Amniotic stem cell (primary cell): Measurements from ENCODE around the gene DNM3.
"Not testable (repeated sequence)": the region's sequence is repeated elsewhere in the genome, so short reads cannot be mapped to it uniquely, and the experiment has no call there.

Source experiments
- DNase-seq: peaks from one replicate; lab custom pipeline; 2025; lab: John Stamatoyannopoulos, UW

Gene DNM3

GRCh38 chr1:171841050-171841910, at the start of gene DNM3:
DNM3 (plus strand) TSS chr1:171841498; CDS start chr1:171841657, 159 bp downstream.
- peak; percentile 68 for DNase-seq

- no peak for DNase-seq
Observed at GRCh38 chr1:171792656-171793369, 48.5 kb upstream of the DNM3 start.

DNA sequence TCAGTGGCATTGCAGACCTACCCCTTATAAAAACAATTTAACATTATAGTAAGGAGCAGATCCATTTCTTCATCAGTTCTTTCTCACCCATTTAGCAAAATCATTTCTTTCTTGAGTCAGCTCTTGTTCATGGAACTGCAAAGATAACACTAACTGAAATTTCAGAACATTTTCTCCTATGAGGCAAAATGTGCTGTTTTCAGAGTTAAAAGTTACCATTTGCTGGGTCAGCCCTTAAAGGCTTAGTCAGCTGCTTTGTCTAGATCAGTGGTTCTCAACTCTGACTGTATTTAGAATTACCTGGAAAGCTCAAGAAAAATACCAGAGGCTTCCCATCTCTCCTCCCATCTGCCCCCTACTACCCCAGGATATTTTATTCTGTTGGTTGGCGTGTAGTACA, 47.7 kb upstream of the DNM3 start:
- DNase-seq, result no peak

DNA sequence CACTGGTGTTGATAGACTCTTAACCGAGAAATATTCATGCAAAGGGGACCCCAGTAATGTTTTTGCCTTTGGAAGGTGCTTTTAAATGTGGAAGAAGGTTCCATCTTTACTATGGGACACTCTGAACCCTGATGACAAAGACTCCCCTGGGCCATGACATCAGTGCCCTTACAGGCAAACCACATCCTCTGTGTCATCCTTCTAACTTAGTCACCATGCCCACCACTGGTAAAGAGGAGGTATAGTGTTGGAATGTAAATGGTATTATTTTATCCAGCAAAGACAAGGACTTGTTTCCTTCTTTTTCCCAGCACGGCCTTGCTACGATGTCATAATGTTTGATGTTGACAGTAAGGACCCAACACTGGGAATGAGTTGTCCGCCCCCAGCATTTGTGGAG, 47.2 kb upstream of the DNM3 start:
- peak; percentile 15 for DNase-seq

DNA sequence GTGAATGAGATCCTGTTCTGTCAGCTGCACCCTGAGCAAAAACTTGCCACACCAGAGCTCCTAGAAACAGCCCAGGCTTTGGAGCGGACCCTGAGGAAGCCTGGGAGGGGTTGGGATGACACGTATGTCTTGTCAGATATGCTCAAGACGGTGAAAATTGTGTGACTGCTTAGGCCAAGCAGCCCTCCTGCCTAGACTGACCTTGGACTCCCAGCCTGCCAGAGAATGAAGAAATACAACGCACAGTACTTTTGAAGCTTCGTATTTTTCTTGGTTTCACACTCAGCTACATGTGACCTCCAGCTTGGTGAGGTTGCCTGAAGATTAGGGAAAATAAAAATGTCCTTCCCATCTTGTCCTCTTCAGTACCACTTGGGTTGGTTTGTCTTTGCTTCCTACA, 44.7 kb upstream of the DNM3 start:
- DNase-seq, result no peak

DNA sequence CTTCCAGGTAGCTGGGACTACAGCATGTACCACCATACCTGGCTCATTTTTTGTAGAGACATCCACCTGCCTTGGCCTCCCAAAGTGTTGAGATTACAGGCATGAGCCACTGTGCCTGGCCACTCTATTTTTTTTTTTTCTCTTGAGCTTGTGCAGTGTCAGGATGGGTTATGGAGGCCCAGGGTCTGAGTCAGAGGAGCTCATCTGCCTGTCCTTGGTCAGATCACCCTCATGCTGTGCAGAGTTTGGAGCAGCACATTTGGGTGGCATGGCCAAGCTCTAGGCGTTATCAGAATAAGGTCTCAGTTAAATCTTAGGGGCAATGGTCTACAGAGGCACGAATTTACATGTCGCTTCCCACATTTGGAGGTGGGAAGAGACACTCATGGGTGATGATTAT, 43.0 kb upstream of the DNM3 start:
- DNase-seq, result no peak

GRCh38 chr1:171798765-171799164, 42.5 kb upstream of the DNM3 start:
- no peak for DNase-seq

GRCh38 chr1:171799166-171799565, 42.1 kb upstream of the DNM3 start:
- DNase-seq, result no peak

- not testable (repeated sequence) for DNase-seq
Observed at GRCh38 chr1:171799698-171800097, 41.6 kb upstream of the DNM3 start.

DNA sequence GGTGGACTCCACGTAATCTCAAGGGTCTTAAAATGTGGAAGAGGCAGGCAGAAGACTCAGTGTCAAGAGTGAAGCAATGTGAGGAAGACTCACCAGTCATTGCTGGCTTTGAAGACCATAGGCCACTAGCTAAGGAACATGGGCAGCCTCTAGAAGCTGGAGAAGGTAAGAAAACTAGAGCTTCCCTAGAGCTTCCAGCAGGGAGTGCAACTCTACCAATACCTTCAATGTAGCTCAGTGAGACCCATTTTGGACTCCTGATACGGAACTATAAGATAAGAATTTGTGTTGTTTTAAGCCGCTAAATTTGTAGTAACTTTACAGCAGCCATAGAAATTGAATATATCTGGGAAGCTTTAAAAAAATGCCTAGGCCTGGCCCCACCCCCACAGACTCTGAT, 41.0 kb upstream of the DNM3 start:
- no peak for DNase-seq

GRCh38 chr1:171800851-171801250, 40.4 kb upstream of the DNM3 start:
- DNase-seq, result no peak

GRCh38 chr1:171801487-171801891, 39.8 kb upstream of the DNM3 start:
- no peak for DNase-seq

DNA sequence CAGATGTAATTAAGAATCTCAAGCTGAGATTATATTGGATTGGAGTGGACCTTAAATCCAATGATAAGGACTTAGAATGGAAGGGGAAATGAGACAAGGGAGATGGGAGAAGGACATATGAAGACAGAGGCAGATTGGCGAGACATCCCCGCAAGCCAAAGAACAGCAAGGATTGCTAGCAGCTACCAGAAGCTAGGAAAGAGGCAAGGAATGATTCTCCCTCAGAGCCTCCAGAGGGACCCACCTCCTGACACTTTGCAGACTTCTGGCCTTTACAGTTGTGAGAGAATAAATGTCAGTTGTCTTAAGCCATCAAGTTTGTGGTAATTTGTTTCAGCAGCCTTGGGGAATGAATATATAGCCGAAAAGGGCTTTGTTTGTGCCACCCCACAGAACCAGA, 39.1 kb upstream of the DNM3 start:
- DNase-seq, result no peak

DNA sequence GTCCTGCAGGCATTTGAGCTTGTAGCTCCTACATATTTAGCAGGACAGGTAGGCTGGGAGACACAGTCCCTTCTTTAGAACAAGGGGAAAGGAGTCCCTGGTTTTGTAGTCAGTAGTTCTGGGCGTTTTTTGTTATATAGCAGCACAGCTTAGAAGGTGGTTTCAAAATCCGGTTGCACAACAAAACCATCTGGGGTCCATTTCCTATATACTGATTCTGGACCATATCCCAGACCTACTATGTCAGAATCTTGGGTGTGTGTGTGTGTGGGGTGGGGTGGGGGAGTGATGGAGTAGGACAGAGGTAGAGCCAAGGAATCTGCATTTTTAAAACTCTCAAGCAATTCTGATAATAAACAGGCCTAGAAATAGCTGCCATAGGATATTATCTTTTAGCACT, 38.3 kb upstream of the DNM3 start:
- DNase-seq, result no peak

GRCh38 chr1:171803461-171804022, 37.8 kb upstream of the DNM3 start:
- no peak for DNase-seq

GRCh38 chr1:171805395-171806115, 35.7 kb upstream of the DNM3 start:
- DNase-seq, result no peak

DNA sequence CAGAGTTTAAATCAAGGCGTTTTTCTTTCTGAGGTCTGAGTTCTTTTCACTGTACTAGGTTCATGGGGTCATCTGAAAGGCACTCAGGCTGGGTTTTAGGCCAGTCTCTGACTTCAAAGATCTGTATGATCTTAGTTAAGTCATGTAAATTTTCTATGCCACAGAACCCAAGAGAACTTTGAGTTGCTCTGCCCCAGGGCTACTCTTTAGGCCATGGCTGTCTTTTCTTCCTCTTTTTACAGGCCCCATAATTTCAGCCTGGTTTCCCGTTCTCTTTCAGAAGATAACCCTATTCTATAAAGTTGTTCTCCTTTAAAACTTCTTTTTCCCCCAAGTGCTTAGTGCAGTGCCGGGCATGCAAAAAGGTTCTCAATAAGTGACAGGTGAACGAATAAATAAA, 33.7 kb upstream of the DNM3 start:
- DNase-seq, result no peak

DNA sequence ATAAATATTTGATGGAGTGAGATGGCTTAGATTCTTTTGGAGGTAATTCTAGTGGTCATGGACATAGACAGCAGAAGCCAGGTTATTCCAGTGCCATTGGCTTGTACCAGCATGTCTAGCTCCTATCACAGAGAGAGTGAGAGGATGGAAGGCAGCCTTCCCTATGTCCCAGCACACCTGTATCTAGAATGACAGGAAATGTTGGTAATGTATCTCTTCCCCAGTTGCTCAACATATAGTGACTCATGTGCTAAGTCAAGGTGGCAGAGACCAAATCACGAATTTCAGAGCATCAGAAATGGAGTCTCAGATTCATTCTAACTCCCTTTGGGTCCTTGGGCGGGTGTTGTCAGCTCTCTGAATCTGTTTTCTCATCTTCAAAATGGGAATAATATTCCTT, 31.5 kb upstream of the DNM3 start:
- no peak for DNase-seq

- DNase-seq, result no peak
Observed at GRCh38 chr1:171811672-171812071, 29.6 kb upstream of the DNM3 start.

DNA sequence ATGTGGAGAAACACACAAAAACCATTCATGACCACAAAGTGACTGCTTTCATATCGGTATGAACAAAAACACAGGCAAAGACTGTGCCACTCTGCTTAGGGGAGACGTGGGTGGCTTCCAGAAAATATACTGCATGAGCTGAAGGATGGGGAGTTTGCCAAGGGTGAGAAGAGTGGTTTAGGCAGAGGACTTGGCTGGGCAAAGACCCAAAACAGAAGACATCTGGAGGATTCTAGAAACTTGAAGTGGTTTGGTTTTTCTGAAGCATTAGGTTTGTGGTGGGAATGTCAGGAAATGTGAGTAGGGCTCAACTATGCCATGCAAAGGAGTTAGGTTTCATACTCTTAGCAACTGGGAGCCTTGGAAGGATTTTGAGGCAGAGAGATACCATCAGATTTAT, 26.6 kb upstream of the DNM3 start:
- DNase-seq, result no peak

- DNase-seq, result no peak
Observed at GRCh38 chr1:171816300-171816901, 24.9 kb upstream of the DNM3 start.
